GM18499 (cell line): ENCODE data around the gene COX6B1.

Experiments used
- ATAC-seq: cut with Tn5 transposase; IDR thresholded peaks from one replicate; pipeline ENCODE4 v1.9.1; 2021; ENCODE audit warnings: moderate number of reproducible peaks; ENCODE audit not compliant: insufficient read depth, unreplicated experiment

Gene COX6B1

GRCh38 chr19:35704218-35704617 is 56.1 kb downstream of the COX6B1 start, which contains the start of gene ZBTB32:
ZBTB32 (plus strand) TSS chr19:35704558; CDS start chr19:35714627, 10,069 bp downstream.
- no peak for ATAC-seq
